ENCODE measurements around the gene CMC1. TPM values are rescaled to one million over a fixed set of nuclear protein-coding genes. Genes with fewer than 3 reads are reported as not detected.

Gene CMC1
- total and polyA plus RNA-seq, 9 of the 15 experiments (the other 6 are each of a cell fraction or from before 2014, with no cell fraction given): 15.9 to 74.6 (median 48.9) TPM

- no peak for TF ChIP-seq ZFP91 (CRISPR knock-in tag; IDR thresholded peaks at IDR 0.05)
- peak; percentile 88 for TF ChIP-seq ETV5 (CRISPR knock-in tag; IDR thresholded peaks at IDR 0.05; ENCODE audit: low read depth)
- peak; percentile 46; the same call in 1 of the 2 replicates for TF ChIP-seq JUND (IDR thresholded peaks at IDR 0.05; ENCODE audit: borderline replicate concordance, low read depth, low read length)
- peak; percentile 47; the same call in 2 of the 3 replicates for TF ChIP-seq JUND (tag; IDR thresholded peaks at IDR 0.05; ENCODE audit: borderline replicate concordance, low read depth, low read length)
- TF ChIP-seq, protein P1, sequence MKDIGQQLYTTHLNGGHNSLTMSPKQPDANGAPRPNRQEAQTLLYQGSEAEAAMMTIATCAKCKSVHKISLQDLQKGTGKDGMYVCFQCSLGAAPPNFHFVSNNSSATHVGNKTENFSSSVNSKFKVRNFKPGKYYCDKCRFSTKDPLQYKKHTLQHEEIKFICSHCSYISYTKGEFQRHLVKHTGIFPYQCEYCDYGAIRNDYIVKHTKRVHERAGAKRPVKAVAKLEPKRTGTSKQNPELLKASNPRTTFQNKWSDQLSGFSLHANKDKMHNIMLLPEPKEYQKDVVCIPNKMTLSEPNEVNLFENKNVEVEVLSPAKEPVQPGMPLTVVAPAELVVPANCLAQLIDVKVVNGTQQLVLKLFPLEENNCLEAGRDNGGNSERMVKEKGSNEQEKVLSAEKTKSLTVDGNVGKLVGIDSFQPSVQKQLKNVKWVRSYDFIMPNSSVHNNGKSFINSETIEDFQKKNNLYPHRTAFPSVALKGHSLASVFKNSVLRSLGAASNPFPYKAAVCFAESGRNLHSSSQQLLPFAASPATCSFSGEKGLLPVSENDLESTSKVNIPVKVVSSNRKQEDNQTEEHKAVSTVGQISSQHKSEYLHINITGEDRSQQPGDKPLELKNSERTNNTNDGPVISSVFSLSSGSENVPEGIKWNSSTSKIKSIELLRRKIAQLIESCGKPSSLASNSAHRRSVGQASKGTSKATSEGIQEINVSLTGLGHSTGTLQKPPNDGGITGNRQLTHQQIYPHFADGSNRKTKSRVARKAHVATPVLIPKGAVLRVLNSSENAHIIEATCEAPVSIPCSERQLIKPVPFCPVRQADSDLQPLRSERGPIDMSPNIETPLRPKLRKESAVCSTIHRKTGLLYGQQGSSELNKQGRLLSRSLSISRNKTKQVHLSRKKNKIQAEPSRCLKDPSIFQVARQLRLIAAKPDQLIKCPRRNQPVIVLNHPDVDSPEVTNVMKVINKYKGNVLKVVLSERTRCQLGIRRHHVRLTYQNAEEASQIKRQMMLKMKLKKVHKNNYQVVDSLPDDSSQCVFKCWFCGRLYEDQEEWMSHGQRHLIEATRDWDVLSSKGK (CRISPR knock-in tag; IDR thresholded peaks at IDR 0.05): no peak
- no peak for TF ChIP-seq SREBF2 (CRISPR knock-in tag; IDR thresholded peaks at IDR 0.05)
- TF ChIP-seq MTA1 (IDR thresholded peaks at IDR 0.05; ENCODE audit: borderline replicate concordance): no peak
- TF ChIP-seq CREBBP (IDR thresholded peaks at IDR 0.05; ENCODE audit: low read depth, low read length): no peak
- TF ChIP-seq ZNF436 (CRISPR knock-in tag; IDR thresholded peaks at IDR 0.05): no peak
- peak; percentile 41 for TF ChIP-seq RB1 (IDR thresholded peaks at IDR 0.05; ENCODE audit: low read depth)
- TF ChIP-seq ZC3H4 (CRISPR knock-in tag; IDR thresholded peaks at IDR 0.05; ENCODE audit: borderline replicate concordance): no peak
- peak; percentile 90 for TF ChIP-seq ETV1 (tag; conservative IDR thresholded peaks at IDR 0.05; ENCODE audit: low read depth)
- TF ChIP-seq, protein P2, sequence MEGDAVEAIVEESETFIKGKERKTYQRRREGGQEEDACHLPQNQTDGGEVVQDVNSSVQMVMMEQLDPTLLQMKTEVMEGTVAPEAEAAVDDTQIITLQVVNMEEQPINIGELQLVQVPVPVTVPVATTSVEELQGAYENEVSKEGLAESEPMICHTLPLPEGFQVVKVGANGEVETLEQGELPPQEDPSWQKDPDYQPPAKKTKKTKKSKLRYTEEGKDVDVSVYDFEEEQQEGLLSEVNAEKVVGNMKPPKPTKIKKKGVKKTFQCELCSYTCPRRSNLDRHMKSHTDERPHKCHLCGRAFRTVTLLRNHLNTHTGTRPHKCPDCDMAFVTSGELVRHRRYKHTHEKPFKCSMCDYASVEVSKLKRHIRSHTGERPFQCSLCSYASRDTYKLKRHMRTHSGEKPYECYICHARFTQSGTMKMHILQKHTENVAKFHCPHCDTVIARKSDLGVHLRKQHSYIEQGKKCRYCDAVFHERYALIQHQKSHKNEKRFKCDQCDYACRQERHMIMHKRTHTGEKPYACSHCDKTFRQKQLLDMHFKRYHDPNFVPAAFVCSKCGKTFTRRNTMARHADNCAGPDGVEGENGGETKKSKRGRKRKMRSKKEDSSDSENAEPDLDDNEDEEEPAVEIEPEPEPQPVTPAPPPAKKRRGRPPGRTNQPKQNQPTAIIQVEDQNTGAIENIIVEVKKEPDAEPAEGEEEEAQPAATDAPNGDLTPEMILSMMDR (IDR thresholded peaks at IDR 0.05 in 2 of 3, conservative IDR thresholded peaks at IDR 0.05 in 1 of 3; ENCODE audit: insufficient read depth in 2 of 3, low read depth in 1 of 3, low read length in 3 of 3): peak; percentile 40 to 50 (median 45); a peak in 5 of 6 replicates
- TF ChIP-seq NFIC (IDR thresholded peaks at IDR 0.05): peak; percentile 95
- TF ChIP-seq, protein P3, sequence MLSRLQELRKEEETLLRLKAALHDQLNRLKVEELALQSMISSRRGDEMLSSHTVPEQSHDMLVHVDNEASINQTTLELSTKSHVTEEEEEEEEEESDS (CRISPR knock-in tag; IDR thresholded peaks at IDR 0.05): no peak
- TF ChIP-seq, protein P4, sequence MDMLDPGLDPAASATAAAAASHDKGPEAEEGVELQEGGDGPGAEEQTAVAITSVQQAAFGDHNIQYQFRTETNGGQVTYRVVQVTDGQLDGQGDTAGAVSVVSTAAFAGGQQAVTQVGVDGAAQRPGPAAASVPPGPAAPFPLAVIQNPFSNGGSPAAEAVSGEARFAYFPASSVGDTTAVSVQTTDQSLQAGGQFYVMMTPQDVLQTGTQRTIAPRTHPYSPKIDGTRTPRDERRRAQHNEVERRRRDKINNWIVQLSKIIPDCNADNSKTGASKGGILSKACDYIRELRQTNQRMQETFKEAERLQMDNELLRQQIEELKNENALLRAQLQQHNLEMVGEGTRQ (CRISPR knock-in tag; IDR thresholded peaks at IDR 0.05): no peak
- TF ChIP-seq ZNF239 (CRISPR knock-in tag; IDR thresholded peaks at IDR 0.05): no peak
- no peak for TF ChIP-seq THRA (IDR thresholded peaks at IDR 0.05)
These were observed 107.4 kb downstream of the CMC1 start, which contains the start of the genes AZI2 and ZCWPW2 (continued) for GRCh38 chr3:28348629-28349468.
